Kidney epithelial cell (primary cell): Measurements from ENCODE around the gene SLC25A21. TPM values are rescaled to one million over a fixed set of nuclear protein-coding genes. Genes with fewer than 3 reads are reported as not detected.

ENCODE experiments used
- DNase-seq: peaks from one replicate; pipeline ENCODE4 v3.0.0-alpha.2; 2010; ENCODE audit warnings: low read depth
- H3K27me3 ChIP-seq: 2 replicates; pipeline ENCODE4 v1.6.0; 2011; ENCODE audit warnings: low read length; ENCODE audit not compliant: control insufficient read depth, insufficient read depth
- H3K36me3 ChIP-seq: 2 replicates; pipeline ENCODE4 v1.5.1; 2011; ENCODE audit warnings: low read length; ENCODE audit not compliant: control insufficient read depth, insufficient read depth
- H3K4me3 ChIP-seq: 2 replicates; pipeline ENCODE4 v1.5.1; 2011; ENCODE audit warnings: low read depth, mild to moderate bottlenecking, control low read depth, low read length
- total RNA-seq: library from RNA; depleted of rRNA; stranded (reverse); fragments of >200 nt; gene quantifications from 2 replicates; pipeline ENCODE4 v1.2.3, GENCODE V29; 2015
- TF ChIP-seq, protein P1 (sequence below): IDR thresholded peaks from 2 replicates; pipeline ENCODE4 v1.5.1; 2011; ENCODE audit warnings: mild to moderate bottlenecking, moderate library complexity, low read length, control low read depth, inconsistent platforms; ENCODE audit not compliant: insufficient read depth, poor library complexity, severe bottlenecking

The SLC25A21 gene
- total RNA-seq, 1 donor from 2014 or later: 2.1 TPM

DNA sequence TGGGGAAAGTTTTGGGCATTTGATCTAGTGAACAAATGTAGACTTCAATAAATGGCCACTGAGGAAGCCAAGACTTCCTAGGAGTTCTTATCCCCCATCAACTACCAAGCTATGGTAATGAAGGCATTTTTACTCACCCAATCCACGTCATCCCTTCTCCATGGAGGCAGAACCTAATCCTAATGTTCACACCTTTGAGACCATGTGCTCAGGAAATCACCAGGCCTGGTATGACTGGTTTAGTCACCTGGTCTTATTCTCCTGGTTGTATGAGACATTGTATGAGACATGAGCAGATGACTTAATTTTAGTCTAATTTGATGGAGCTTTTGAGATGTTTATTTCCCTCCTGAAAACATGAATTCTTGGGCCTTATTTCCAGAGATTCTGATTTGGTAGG is 422.2 kb downstream of the SLC25A21 start:
- H3K4me3 ChIP-seq: no peak overlapping the region
- DNase-seq: no peak

DNA sequence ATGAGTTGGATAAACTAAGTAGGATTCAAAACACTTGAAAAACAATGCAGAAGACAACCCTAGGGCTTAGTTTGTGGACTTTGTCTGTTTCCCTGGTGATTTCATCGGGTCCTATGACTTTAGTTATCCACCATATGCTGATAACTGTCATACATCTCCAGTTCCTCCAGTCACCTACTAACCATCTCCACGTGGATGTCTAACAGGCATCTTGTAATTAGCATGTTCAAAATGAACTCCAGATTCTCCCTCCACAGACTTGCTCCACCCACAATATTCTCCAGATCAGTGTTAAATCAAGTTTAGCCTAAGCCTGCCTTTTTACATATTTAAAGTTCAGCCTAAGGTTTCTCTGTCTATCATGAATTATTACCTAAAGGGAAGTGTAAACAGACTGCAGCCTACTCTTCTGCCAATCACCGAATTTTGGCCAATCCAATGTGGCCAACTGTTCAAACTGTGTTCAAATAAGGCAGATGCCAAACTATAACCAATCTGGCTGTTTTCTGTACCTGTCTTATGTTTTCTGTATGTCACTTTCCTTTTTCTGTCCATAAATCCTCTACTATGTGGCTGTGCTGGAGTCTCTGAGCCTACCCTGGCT is 423.7 kb downstream of the SLC25A21 start:
- H3K36me3 ChIP-seq: no peaks in the 10 kb centered on the region
- no peak for DNase-seq
- no peak overlapping the region for H3K4me3 ChIP-seq
- TF ChIP-seq, protein P1, sequence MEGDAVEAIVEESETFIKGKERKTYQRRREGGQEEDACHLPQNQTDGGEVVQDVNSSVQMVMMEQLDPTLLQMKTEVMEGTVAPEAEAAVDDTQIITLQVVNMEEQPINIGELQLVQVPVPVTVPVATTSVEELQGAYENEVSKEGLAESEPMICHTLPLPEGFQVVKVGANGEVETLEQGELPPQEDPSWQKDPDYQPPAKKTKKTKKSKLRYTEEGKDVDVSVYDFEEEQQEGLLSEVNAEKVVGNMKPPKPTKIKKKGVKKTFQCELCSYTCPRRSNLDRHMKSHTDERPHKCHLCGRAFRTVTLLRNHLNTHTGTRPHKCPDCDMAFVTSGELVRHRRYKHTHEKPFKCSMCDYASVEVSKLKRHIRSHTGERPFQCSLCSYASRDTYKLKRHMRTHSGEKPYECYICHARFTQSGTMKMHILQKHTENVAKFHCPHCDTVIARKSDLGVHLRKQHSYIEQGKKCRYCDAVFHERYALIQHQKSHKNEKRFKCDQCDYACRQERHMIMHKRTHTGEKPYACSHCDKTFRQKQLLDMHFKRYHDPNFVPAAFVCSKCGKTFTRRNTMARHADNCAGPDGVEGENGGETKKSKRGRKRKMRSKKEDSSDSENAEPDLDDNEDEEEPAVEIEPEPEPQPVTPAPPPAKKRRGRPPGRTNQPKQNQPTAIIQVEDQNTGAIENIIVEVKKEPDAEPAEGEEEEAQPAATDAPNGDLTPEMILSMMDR: no peak
- H3K27me3 ChIP-seq: no peaks in the 10 kb centered on the region

More for the DNA sequence above, 422.2 kb downstream of the SLC25A21 start:
- TF ChIP-seq, protein P1: no peak
- no peaks in the 10 kb centered on the region for H3K27me3 ChIP-seq
- no peaks in the 10 kb centered on the region for H3K36me3 ChIP-seq

DNA sequence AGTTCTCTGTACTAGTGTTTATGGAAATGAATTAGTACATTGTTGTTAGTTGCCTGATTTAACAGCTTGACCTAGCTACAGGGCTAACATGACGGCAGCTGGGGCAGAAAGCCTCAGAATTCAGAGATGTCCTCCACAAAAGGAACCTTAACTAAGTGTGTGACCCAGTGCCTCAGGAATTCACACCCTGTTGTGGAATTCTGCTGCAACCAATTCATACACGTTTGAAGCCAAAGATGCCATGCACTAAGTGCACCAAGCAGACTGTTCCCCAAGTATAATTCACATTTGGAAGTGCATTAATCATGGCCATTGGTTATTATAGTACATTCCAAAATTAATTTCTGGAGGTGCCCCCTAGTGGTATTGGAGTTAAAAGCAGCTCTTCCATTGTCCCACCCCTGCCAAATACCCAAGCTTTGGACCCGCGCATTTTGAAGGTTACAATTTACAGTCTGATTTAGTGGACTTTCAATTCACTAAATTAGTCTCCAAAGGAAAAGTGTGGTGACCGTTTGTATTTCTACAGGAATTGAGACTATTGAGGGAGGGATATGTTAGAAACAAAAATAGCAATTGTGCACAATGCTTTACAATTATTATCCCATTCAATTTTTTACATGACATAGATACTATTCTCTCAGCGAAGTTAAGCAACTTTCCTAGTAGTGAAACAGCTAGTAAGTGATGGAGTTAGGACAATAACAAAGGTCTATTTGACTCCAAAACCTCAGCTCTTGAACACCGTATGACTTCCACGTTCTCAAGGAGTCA is 424.8 kb downstream of the SLC25A21 start:
- TF ChIP-seq, protein P1: peak; percentile 59
- DNase-seq: no peak
- Histone ChIP-seq H3K27me3 (no peaks in the 10 kb centered on the region), H3K4me3 (no peak overlapping the region), H3K36me3 (no peaks in the 10 kb centered on the region)

DNA sequence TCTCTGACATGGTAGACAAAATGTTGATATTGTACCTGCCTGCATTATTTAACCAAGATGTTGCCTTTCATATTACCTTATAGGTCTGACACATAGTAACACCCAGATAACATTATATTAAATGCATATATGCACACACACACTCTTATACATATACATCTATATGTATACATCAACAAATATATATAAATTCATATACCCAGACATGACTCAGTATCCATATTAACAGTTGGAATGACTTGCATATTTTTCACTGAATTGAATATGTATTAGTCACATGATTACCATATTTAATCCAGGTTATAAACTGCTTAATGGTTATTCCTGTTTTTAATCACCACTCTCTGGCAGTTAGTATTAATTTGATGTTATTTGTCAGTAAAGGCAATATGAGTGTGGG is 425.5 kb downstream of the SLC25A21 start:
- Histone ChIP-seq H3K36me3 (no peaks in the 10 kb centered on the region), H3K4me3 (no peak overlapping the region), H3K27me3 (no peaks in the 10 kb centered on the region)
- no peak for DNase-seq
- TF ChIP-seq, protein P1: no peak

DNA sequence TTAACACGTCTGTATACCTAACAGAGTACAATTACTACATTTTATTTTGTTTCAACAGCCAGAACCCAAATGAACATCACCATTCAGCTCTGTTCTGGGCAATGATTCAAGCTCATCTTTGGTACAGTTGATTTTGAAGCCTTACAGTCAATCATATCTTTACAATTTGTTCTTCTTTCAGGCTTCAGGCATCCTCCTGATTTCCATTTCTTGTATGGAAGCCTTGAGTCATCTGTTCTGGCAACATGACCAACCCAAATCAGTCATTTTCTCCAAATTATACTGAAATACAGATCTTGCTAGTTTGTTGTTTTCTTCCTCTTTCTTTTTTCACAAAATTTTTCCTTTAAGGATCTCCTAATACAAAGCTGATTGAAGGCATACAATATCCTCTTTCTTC is 430.5 kb downstream of the SLC25A21 start:
- no peak overlapping the region for H3K4me3 ChIP-seq
- H3K36me3 ChIP-seq: no peaks in the 10 kb centered on the region
- no peak for DNase-seq
- TF ChIP-seq, protein P1: no peak
- H3K27me3 ChIP-seq: no peaks in the 10 kb centered on the region

DNA sequence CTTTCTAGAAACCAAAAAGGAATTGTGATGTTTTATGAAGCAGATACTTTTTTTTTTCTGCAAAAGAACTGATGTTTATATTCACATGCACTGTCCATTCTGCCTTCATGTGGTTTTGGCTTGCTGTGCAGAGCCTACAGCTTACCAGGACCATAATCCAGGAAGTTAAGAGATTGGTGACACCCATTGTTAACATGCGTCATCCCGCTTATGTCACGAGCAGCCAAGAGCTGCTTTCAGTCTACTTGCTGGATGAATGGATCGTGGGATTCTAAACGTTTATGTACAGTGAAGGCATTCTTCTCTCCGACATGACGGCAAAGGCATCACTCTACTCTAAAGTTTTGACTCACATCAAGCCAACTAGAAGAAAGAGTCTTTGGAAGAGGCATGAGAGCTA is 434.1 kb downstream of the SLC25A21 start:
- DNase-seq: no peak
- TF ChIP-seq, protein P1: no peak
- Histone ChIP-seq H3K4me3 (no peak overlapping the region), H3K27me3 (no peaks in the 10 kb centered on the region), H3K36me3 (no peaks in the 10 kb centered on the region)
